Neural cell (in vitro differentiated cells): ENCODE measurements around the gene SLC2A4. TPM values are rescaled to one million over a fixed set of nuclear protein-coding genes. Genes with fewer than 3 reads are reported as not detected.

ENCODE experiments used
- H2AFZ ChIP-seq: fragments of 200-600, 300-800 bp; sonication (generic), shearing (Covaris generic); 2 replicates; pipeline ENCODE4 v1.6.0; 2014; ENCODE audit warnings: low read depth, mild to moderate bottlenecking, antibody characterized with exemption, low read length, moderate library complexity
- H3F3A ChIP-seq: fragments of 200-600 bp; shearing (Covaris generic); 2 replicates; pipeline ENCODE4 v1.6.1; 2016; ENCODE audit warnings: mild to moderate bottlenecking, moderate library complexity, mixed read lengths, antibody characterized with exemption, low read length; ENCODE audit not compliant: insufficient read depth, poor library complexity, severe bottlenecking
- H3K27ac ChIP-seq: fragments of 200-600, 300-800 bp; sonication (generic), shearing (Covaris generic); 2 replicates; pipeline ENCODE4 v1.5.1; 2014; ENCODE audit warnings: mild to moderate bottlenecking, low read length, moderate library complexity
- H3K27me3 ChIP-seq: fragments of 300-800, 200-600 bp; sonication (generic), shearing (Covaris generic); 2 replicates; pipeline ENCODE4 v1.6.0; 2014; ENCODE audit warnings: mild to moderate bottlenecking, low read depth, low read length, moderate library complexity; ENCODE audit not compliant: insufficient read depth
- H3K36me3 ChIP-seq: fragments of 300-800, 200-600 bp; sonication (generic), shearing (Covaris generic); 2 replicates; pipeline ENCODE4 v1.5.1; 2014; ENCODE audit warnings: mild to moderate bottlenecking, antibody characterized with exemption, low read length, moderate library complexity; ENCODE audit not compliant: insufficient read depth
- H3K4me2 ChIP-seq: fragments of 300-800, 200-600 bp; sonication (generic), shearing (Covaris generic); 2 replicates; pipeline ENCODE4 v1.6.0; 2014; ENCODE audit warnings: mild to moderate bottlenecking, low read length
- H3K4me3 ChIP-seq: fragments of 300-800, 200-600 bp; sonication (generic), shearing (Covaris generic); 2 replicates; pipeline ENCODE4 v1.5.1; 2014; ENCODE audit warnings: mild to moderate bottlenecking, low read length, moderate library complexity
- H3K79me2 ChIP-seq: fragments of 200-600 bp; shearing (Covaris generic); replicated peaks from 2 replicates; pipeline ENCODE4 v1.6.0; 2014; ENCODE audit warnings: mild to moderate bottlenecking, low read length, moderate library complexity; ENCODE audit not compliant: insufficient read depth
- H3K9ac ChIP-seq: fragments of 300-800, 200-600 bp; sonication (generic), shearing (Covaris generic); 2 replicates; pipeline ENCODE4 v1.6.1; 2016; ENCODE audit warnings: mild to moderate bottlenecking, low read length, mixed read lengths
- H3K9me2 ChIP-seq: fragments of 200-600 bp; shearing (Covaris generic); 2 replicates; pipeline ENCODE4 v1.6.1; 2016; ENCODE audit warnings: mild to moderate bottlenecking, low read length, mixed read lengths; ENCODE audit not compliant: insufficient read depth
- H3K9me3 ChIP-seq: fragments of 200-600, 300-800 bp; sonication (generic), shearing (Covaris generic); 2 replicates; pipeline ENCODE4 v1.6.1; 2016; ENCODE audit warnings: mild to moderate bottlenecking, mixed run types, low read length, moderate library complexity, mixed read lengths
- H4K20me1 ChIP-seq: fragments of 200-600 bp; shearing (Covaris generic); 2 replicates; pipeline ENCODE4 v1.6.1; 2016; ENCODE audit warnings: mild to moderate bottlenecking, mixed run types; ENCODE audit not compliant: insufficient read depth
- CTCF ChIP-seq: fragments of 450-650 bp; IDR thresholded peaks from 2 replicates; pipeline ENCODE4 v1.5.1; 2014; ENCODE audit warnings: antibody characterized with exemption, mild to moderate bottlenecking, moderate library complexity; ENCODE audit not compliant: poor library complexity, severe bottlenecking
- EP300 ChIP-seq: fragments of 450-650 bp; conservative IDR thresholded peaks from 2 replicates; pipeline ENCODE4 v1.6.1; 2014; ENCODE audit warnings: antibody characterized with exemption, mild to moderate bottlenecking, moderate library complexity; ENCODE audit not compliant: poor library complexity, severe bottlenecking
- EZH2 ChIP-seq: fragments of 200-600, 300-800 bp; shearing (Covaris generic), sonication (generic); IDR thresholded peaks from 2 replicates; pipeline ENCODE4 v1.6.1; 2014; ENCODE audit warnings: antibody characterized with exemption, low read length, borderline replicate concordance, mild to moderate bottlenecking; ENCODE audit not compliant: insufficient read depth, poor library complexity, severe bottlenecking
- MXI1 ChIP-seq: fragments of 450-650 bp; conservative IDR thresholded peaks from 2 replicates; pipeline ENCODE4 v1.6.1; 2014; ENCODE audit warnings: antibody characterized with exemption, mild to moderate bottlenecking; ENCODE audit not compliant: poor library complexity, severe bottlenecking
- POLR2AphosphoS5 ChIP-seq: IDR thresholded peaks from 2 replicates; pipeline ENCODE4 v1.6.1; 2012
- RAD21 ChIP-seq: fragments of 450-650 bp; conservative IDR thresholded peaks from 2 replicates; pipeline ENCODE4 v1.6.1; 2014; ENCODE audit warnings: antibody characterized with exemption, mild to moderate bottlenecking, moderate library complexity
- REST ChIP-seq: IDR thresholded peaks from 2 replicates; pipeline ENCODE4 v1.6.1; 2012; ENCODE audit warnings: borderline replicate concordance
- SMC3 ChIP-seq: fragments of 450-650 bp; conservative IDR thresholded peaks from 2 replicates; pipeline ENCODE4 v1.6.1; 2014; ENCODE audit warnings: antibody characterized with exemption, mild to moderate bottlenecking, moderate library complexity; ENCODE audit not compliant: poor library complexity
- TAF1 ChIP-seq: IDR thresholded peaks from 2 replicates; pipeline ENCODE4 v1.6.1; 2012; ENCODE audit warnings: low read depth
- polyA plus RNA-seq: library from polyadenylated mRNA; depleted of rRNA; stranded (reverse); fragments of >200 nt; gene quantifications from 2 replicates; pipeline ENCODE4 v1.2.3, GENCODE V29; 2014

The SLC2A4 gene
- polyA plus RNA-seq, 1 donor from 2014 or later, result not detected

- H3K9me2 ChIP-seq, result no peaks in the 10 kb centered on the region
- TF ChIP-seq MXI1 (no peak), EZH2 (no peak), TAF1 (no peak), CTCF (no peak), POLR2AphosphoS5 (no peak), REST (no peak), EP300 (no peak)
- no peak overlapping the region for H3K4me3 ChIP-seq
- H3K36me3 ChIP-seq, result no peaks in the 10 kb centered on the region
- H3K27ac ChIP-seq, result no peak overlapping the region
- H3K27me3 ChIP-seq, result no peaks in the 10 kb centered on the region
- H3F3A ChIP-seq, result no peaks in the 10 kb centered on the region
- H3K9ac ChIP-seq, result no peak overlapping the region
- no peaks in the 10 kb centered on the region for H3K79me2 ChIP-seq
- H3K4me2 ChIP-seq, result no peak overlapping the region
- H4K20me1 ChIP-seq, result no peaks in the 10 kb centered on the region
- no peak overlapping the region for H2AFZ ChIP-seq
- H3K9me3 ChIP-seq, result no peaks in the 10 kb centered on the region
Observed at GRCh38 chr17:7321466-7321865, 39.9 kb downstream of the SLC2A4 start.

- H3K4me3 ChIP-seq, result no peak overlapping the region
- H3K9me2 ChIP-seq, result no peaks in the 10 kb centered on the region
- TF ChIP-seq MXI1 (no peak), EZH2 (no peak), EP300 (no peak), TAF1 (no peak), RAD21 (no peak), POLR2AphosphoS5 (no peak), SMC3 (no peak), CTCF (no peak), REST (no peak)
- no peak overlapping the region for H3K9ac ChIP-seq
- H3K27ac ChIP-seq, result no peak overlapping the region
- H3K36me3 ChIP-seq, result no peaks in the 10 kb centered on the region
- H3K79me2 ChIP-seq, result peaks cover 2% of the 10 kb centered on the region
- no peaks in the 10 kb centered on the region for H3F3A ChIP-seq
- no peak overlapping the region for H2AFZ ChIP-seq
- H3K4me2 ChIP-seq, result no peak overlapping the region
- H3K27me3 ChIP-seq, result no peaks in the 10 kb centered on the region
- H4K20me1 ChIP-seq, result no peaks in the 10 kb centered on the region
- H3K9me3 ChIP-seq, result no peaks in the 10 kb centered on the region
Observed at GRCh38 chr17:7322520-7323194, 41.1 kb downstream of the SLC2A4 start.
